Colonic mucosa (tissue), 4 donors: ENCODE measurements around the gene CBR3. TPM values are rescaled to one million over a fixed set of nuclear protein-coding genes. Genes with fewer than 3 reads are reported as not detected.

ENCODE experiments used
- DNase-seq: peaks from one replicate; pipeline ENCODE4 v3.0.0-alpha.2; 2020
- H3K27ac ChIP-seq: fragments of 200-600 bp; one replicate; pipeline ENCODE4 v1.8.0; 2021
- H3K27me3 ChIP-seq: fragments of 200-600 bp; one replicate; pipeline ENCODE4 v1.8.0; 2021
- H3K36me3 ChIP-seq: fragments of 200-600 bp; one replicate; pipeline ENCODE4 v1.8.0; 2021
- H3K4me1 ChIP-seq: fragments of 200-600 bp; one replicate; pipeline ENCODE4 v1.8.0; 2021; ENCODE audit warnings: mild to moderate bottlenecking
- H3K4me3 ChIP-seq: fragments of 200-600 bp; one replicate; pipeline ENCODE4 v1.8.0; 2021
- H3K9ac ChIP-seq, 2 donors: one replicate each; pipeline ENCODE4 v1.7.0; 2013; ENCODE audit warnings: control low read depth in 2 of 2, low read depth in 2 of 2, low read length in 2 of 2
- H3K9me3 ChIP-seq: fragments of 200-600 bp; one replicate; pipeline ENCODE4 v1.8.0; 2021
- CTCF ChIP-seq: fragments of 200-600 bp; IDR thresholded peaks from one replicate; pipeline ENCODE4 v1.8.0; 2022; ENCODE audit warnings: antibody characterized with exemption, mild to moderate bottlenecking
- intact Hi-C: fragments of 100-400 bp; cut with DNase I; formaldehyde crosslinking; loops from one replicate; pipeline ENCODE4 v1.14.1; 2022
- total RNA-seq, 2 donors: library from RNA; stranded (reverse); fragmentation: NEBNext Ultra II Directional in 1 of 2; extraction: Animal tissue kit (Norgen Biotek cat#: 25700) in 1 of 2; gene quantifications; one replicate each; pipeline ENCODE4 v1.2.1, GENCODE V29; 2021
- donor health status: healthy.
- donor health status: DM: no; HTN: no; CAD: no.
- donor health status: DM: no; HTN: no; CAD: no.

CBR3 gene
- total RNA-seq, 2 donors from 2014 or later = 2.2 TPM

GRCh38 chr21:36179145-36179544 lies 44.3 kb downstream of the CBR3 start:
- Histone ChIP-seq H3K9me3 (no peaks in the 10 kb centered on the region), H3K36me3 (no peaks in the 10 kb centered on the region), H3K9ac (no peak overlapping the region), H3K4me1 (no peaks in the 10 kb centered on the region), H3K4me3 (no peak overlapping the region), H3K27ac (no peak overlapping the region), H3K27me3 (no peaks in the 10 kb centered on the region)
- intact Hi-C loops = no loop called here
- no peak for DNase-seq
- no peak for TF ChIP-seq CTCF

GRCh38 chr21:36180963-36181362 lies 46.1 kb downstream of the CBR3 start:
- intact Hi-C loops = no loop called here
- TF ChIP-seq CTCF = no peak
- Histone ChIP-seq H3K4me3 (no peak overlapping the region), H3K27ac (no peak overlapping the region), H3K36me3 (no peaks in the 10 kb centered on the region), H3K27me3 (no peaks in the 10 kb centered on the region), H3K4me1 (no peaks in the 10 kb centered on the region), H3K9me3 (no peaks in the 10 kb centered on the region), H3K9ac (no peak overlapping the region)
- no peak for DNase-seq

GRCh38 chr21:36183144-36183795 lies 48.4 kb downstream of the CBR3 start:
- Histone ChIP-seq H3K36me3 (no peaks in the 10 kb centered on the region), H3K27ac (no peak overlapping the region), H3K4me1 (no peaks in the 10 kb centered on the region), H3K9me3 (no peaks in the 10 kb centered on the region), H3K4me3 (no peak overlapping the region), H3K27me3 (no peaks in the 10 kb centered on the region), H3K9ac (no peak overlapping the region)
- no peak for TF ChIP-seq CTCF
- no peak for DNase-seq
- intact Hi-C loops = no loop called here

- Histone ChIP-seq H3K4me1 (no peaks in the 10 kb centered on the region), H3K9me3 (no peaks in the 10 kb centered on the region), H3K27ac (no peak overlapping the region), H3K36me3 (no peaks in the 10 kb centered on the region), H3K4me3 (no peak overlapping the region), H3K27me3 (no peaks in the 10 kb centered on the region), H3K9ac (no peak overlapping the region)
- intact Hi-C loops = no loop called here
- no peak for DNase-seq
- TF ChIP-seq CTCF = no peak
Measured at GRCh38 chr21:36184545-36184944, 49.7 kb downstream of the CBR3 start.

- H3K27ac ChIP-seq = no peak overlapping the region
- no peak overlapping the region for H3K4me3 ChIP-seq
- no peak for DNase-seq
- H3K9ac ChIP-seq = peak overlapping the region in 1 of 2 donors; percentile 5
- intact Hi-C loops = no loop called here
- no peaks in the 10 kb centered on the region for H3K36me3 ChIP-seq
- no peaks in the 10 kb centered on the region for H3K27me3 ChIP-seq
- H3K4me1 ChIP-seq = no peaks in the 10 kb centered on the region
- H3K9me3 ChIP-seq = no peaks in the 10 kb centered on the region
- TF ChIP-seq CTCF = no peak
Measured at GRCh38 chr21:36185523-36185922, 50.6 kb downstream of the CBR3 start.
